PFSK-1 (cell line): ENCODE results near the gene CIITA.

Experiments used
- FOXP2 ChIP-seq: optimal IDR thresholded peaks from 2 replicates; pipeline ENCODE3; 2011; ENCODE audit warnings: borderline replicate concordance, control low read depth, inconsistent platforms; ENCODE audit not compliant: insufficient read depth; ENCODE audit errors: extremely low read length, extremely low read depth
- POLR2AphosphoS5 ChIP-seq: IDR thresholded peaks from 2 replicates; pipeline ENCODE4 v1.6.1; 2012; ENCODE audit warnings: low read depth, mild to moderate bottlenecking, control low read depth, low read length, moderate library complexity
- REST ChIP-seq, 2 experiments: IDR thresholded peaks; 2 replicates each; pipeline versions ENCODE4 v1.6.1 to v1.8.0; 2011 to 2012; ENCODE audit warnings: low read depth in 2 of 2, low read length in 2 of 2, control low read depth in 1 of 2, inconsistent platforms in 1 of 2, mild to moderate bottlenecking in 1 of 2, moderate library complexity in 1 of 2; ENCODE audit not compliant: insufficient read depth in 1 of 2
- SIN3A ChIP-seq: IDR thresholded peaks from 2 replicates; pipeline ENCODE4 v1.6.1; 2012; ENCODE audit warnings: mild to moderate bottlenecking, low read length, moderate library complexity, borderline replicate concordance; ENCODE audit not compliant: insufficient read depth
- TAF1 ChIP-seq: IDR thresholded peaks from 2 replicates; pipeline ENCODE4 v1.6.1; 2012; ENCODE audit warnings: low read length, control low read depth, borderline replicate concordance; ENCODE audit not compliant: insufficient read depth

CIITA gene

GRCh38 chr16:10871157-10871991 is 5.6 kb upstream of the CIITA start:
- TF ChIP-seq TAF1 (no peak), REST (IDR thresholded peaks at IDR 0.05; ENCODE audit: insufficient read depth in 1 of 2, low read depth in 2 of 2, low read length in 2 of 2) (no peak), POLR2AphosphoS5 (no peak), SIN3A (no peak), FOXP2 (no peak)

GRCh38 chr16:10876315-10876714 is 687 bp upstream of the CIITA start:
- TF ChIP-seq REST (IDR thresholded peaks at IDR 0.05; ENCODE audit: insufficient read depth in 1 of 2, low read depth in 2 of 2, low read length in 2 of 2) (no peak), TAF1 (no peak), SIN3A (no peak), FOXP2 (no peak), POLR2AphosphoS5 (no peak)

- TF ChIP-seq REST (IDR thresholded peaks at IDR 0.05; ENCODE audit: insufficient read depth in 1 of 2, low read depth in 2 of 2, low read length in 2 of 2) (no peak), SIN3A (no peak), TAF1 (no peak), POLR2AphosphoS5 (no peak), FOXP2 (no peak)
These were observed 507 bp downstream of the CIITA start for GRCh38 chr16:10877472-10877946.

- no peak for TF ChIP-seq REST (IDR thresholded peaks at IDR 0.05; ENCODE audit: insufficient read depth in 1 of 2, low read depth in 2 of 2, low read length in 2 of 2)
- no peak for TF ChIP-seq FOXP2
- TF ChIP-seq POLR2AphosphoS5 = no peak
- no peak for TF ChIP-seq SIN3A
- no peak for TF ChIP-seq TAF1
These were observed 1.3 kb downstream of the CIITA start for GRCh38 chr16:10878328-10878643.
